ENCODE measurements around the gene PLTP. TPM values are rescaled to one million over a fixed set of nuclear protein-coding genes. Genes with fewer than 3 reads are reported as not detected.
A peak's percentile ranks its signal among the peaks of the same experiment; 100 is the strongest.
"Not testable (repeated sequence)": the region's sequence is repeated elsewhere in the genome, so short reads cannot be mapped to it uniquely, and the experiment has no call there.

Gene PLTP
- total RNA-seq, 1 donor from 2014 or later = 156 TPM

DNA sequence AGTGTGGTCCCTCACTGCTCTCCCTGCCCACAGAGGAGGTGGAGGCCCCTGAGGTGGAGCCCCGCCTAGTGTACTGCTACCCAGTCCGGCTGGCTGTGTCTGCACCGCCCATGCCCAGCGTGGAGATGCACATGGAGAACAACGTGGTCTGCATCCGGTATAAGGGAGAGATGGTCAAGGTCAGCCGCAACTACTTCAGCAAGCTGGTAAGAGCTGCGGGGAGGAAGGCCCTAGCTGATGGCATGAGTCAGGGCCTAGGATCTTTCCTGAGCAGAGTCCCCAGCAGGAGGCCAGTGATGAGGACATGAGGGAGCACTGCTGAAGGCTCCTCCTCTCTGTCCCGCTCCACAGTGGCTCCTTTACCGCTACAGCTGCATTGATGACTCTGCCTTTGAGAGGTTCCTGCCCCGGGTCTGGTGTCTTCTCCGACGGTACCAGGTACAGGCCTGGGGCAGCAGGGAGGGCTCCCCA lies 33.8 kb upstream of the PLTP start:
- intact Hi-C loops (cut with DNase I) = no loop called here
- DNase-seq (ENCODE audit: missing footprints) (peak; percentile 45), ATAC-seq (no peak)

DNA sequence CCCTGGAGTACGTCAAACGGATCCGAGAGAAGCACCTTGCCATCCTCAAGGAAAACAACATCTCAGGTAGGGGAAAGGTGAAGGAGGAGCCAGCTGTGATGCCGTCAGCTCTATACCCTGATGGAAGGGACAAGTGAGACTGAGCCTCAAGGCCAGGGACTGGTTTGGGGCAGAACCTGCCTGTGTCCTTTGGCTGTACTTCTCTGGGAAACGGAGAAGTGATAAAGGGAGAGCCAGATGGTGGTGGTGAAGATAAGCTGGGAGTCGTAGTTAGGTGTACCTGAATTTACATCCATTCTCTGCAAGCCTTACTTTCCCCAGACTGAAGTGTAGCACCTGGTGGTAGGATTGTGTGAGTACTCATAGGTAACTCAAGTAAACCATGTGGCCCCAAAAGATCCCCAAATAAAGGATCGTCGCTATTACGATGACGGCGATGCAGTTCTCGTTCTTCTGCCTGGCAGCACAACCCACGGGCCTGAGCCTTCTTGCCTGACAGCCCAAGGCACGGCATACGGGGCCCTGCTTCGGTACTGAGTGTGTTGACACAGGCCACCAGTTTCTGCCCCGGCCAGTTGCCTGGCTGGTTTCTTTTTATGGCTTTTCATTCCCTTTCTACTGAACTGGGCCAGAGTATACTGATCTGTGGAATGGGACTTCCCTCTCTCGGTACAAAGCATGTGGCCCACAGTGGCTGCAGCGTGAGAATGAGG lies 33.2 kb upstream of the PLTP start:
- no peak for ATAC-seq
- DNase-seq (ENCODE audit: missing footprints) = no peak
- intact Hi-C loops (cut with DNase I) = no loop called here

DNA sequence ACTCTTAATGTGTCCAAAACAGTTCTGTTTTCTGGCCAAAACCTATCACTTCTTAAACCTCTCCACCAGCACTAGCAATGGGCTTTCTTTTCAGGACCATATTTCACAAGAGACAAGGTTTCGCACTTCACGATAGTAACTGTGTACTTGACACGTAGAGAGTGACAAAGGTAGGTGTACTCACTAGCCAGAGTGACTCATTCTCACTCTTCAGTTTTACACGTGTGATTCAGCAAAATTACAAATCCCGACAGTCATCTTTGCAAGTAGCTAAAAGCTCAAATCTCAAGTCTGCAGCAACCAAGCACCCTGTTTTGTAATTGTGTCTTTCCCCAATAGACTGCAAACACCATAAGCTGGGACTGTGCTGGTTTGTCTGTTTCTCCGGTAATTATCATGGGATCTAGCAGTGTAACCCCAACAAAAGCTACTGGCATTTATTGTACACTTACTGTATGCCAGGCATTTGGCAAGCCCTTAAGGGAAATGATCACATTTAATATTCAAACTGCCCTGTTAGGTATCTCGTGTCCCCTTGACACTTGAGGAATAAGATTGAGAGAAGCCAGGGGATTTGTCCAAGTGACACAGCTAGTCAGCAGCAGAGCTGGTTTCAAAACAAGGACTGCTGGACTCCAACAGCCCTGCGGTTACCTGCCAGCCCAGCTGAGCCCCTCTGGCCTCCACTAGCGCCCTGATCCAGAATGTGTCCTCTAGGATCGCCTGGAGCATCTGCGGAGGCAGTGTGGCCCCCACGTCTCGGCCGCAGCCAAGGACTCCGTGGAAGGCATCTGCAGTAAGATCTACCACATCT lies 32.4 kb upstream of the PLTP start:
- no peak for DNase-seq (ENCODE audit: missing footprints)
- no peak for ATAC-seq
- intact Hi-C loops (cut with DNase I) = no loop called here

DNA sequence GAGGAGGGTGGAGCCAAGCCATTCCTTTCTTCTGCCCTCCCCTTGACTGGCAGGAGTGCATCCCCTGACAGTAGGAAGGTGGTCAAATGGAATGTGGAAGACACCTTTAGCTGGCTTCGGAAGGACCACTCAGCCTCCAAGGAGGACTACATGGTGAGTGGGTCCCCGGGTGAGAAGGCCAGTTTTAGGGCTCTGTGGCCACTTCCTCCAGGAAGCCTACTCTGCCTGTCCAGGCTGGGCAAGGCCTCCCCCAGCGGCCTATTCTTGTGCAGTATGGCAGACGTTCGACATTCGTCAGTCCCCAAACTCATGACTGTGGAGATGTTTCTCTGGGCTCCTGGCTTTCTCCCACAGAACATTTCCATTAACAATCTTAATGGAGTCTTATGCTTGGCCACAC lies 31.7 kb upstream of the PLTP start:
- DNase-seq (ENCODE audit: missing footprints) (no peak), ATAC-seq (no peak)
- intact Hi-C loops (cut with DNase I) = no loop called here

DNA sequence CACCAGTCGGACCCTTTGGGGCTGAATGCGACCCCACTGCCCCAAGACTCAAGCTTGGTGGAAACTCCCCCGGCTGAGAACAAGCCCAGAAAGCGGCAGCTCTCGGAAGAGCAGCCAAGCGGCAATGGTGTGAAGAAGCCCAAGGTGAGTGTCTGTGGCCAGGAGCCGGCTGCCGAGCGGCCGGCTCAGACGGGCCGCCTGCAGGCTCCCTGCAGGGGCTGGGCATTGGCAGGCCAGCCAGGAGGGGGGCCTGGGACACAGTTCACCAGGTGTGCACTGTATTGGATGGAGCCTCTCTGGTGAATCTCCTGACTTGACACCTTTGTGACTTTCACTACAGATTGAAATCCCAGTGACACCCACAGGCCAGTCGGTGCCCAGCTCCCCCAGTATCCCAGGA lies 28.5 kb upstream of the PLTP start:
- no peak for DNase-seq (ENCODE audit: missing footprints)
- ATAC-seq = no peak
- intact Hi-C loops (cut with DNase I) = no loop called here

DNA sequence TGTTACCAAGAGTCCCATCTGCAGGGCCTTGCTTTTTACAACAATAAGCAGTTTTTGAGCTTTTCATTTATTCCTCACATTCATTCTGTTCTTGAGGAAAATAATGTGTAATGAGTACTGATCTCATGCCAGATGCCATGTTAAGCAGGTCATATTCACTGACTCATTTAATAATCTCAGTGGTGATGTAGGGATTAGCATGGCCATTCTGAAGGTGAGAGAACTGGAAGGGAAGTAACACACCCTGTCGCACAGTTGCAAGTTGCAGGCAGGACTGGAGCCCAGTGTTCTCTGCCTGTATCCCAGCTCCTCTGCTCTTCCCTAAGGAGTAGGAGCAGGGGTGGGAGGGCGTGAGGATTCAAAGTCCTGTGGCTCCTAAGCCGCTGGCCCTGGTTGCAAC lies 28.1 kb upstream of the PLTP start:
- intact Hi-C loops (cut with DNase I) = no loop called here
- no peak for ATAC-seq

DNA sequence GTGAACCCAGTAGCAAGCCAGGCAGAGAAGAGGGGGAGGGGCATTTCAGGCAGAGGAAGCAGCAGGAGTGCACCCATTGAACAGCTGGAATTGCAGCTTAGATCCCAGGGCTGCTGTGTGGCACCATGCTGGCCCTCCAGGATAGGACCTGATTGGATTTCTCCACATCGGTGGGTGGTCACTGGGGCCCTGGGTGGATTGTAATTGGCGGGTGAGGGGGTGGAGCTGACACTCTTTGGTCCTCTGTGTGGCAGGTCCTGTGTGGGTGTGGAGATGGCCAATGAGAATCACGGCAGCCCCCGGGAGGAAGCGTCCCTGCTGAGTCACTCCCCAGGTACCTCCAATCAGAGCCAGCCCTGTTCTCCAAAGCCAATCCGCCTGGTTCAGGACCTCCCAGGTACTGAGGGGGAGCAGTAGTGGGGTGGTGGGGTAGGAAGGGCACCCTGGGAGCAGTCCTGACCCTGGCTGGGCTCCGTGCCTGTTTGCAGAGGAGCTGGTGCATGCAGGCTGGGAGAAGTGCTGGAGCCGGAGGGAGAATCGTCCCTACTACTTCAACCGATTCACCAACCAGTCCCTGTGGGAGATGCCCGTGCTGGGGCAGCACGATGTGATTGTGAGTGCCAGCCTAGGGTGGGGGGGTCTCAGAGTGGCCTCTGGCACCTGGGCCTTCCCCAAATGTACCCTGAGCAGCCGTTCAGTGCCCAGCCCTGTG lies 26.9 kb upstream of the PLTP start:
- intact Hi-C loops (cut with DNase I) = no loop called here
- DNase-seq (ENCODE audit: missing footprints) = no peak
- ATAC-seq = no peak

More for the DNA sequence above, 28.1 kb upstream of the PLTP start:
- no peak for DNase-seq (ENCODE audit: missing footprints)

DNA sequence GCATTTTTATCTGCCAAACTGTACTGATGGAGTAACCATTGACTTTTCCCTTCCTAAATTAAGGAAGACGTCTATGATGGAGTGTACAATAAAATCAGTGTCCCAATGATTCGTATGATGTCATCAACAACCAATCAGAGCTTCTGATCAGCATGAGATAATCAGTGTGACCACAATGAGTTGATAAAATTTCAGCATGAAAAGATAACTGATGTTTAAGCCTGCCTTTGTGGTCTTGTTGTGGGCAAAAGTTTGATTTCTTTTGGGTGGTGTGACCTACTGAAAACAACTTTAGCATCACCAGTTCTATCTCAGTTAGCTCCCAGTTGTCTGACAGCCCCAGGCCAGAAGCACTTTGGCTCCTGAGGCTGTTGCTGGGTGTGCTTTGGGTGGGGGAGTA lies 25.8 kb upstream of the PLTP start:
- no peak for DNase-seq (ENCODE audit: missing footprints)
- intact Hi-C loops (cut with DNase I) = no loop called here
- ATAC-seq = no peak

DNA sequence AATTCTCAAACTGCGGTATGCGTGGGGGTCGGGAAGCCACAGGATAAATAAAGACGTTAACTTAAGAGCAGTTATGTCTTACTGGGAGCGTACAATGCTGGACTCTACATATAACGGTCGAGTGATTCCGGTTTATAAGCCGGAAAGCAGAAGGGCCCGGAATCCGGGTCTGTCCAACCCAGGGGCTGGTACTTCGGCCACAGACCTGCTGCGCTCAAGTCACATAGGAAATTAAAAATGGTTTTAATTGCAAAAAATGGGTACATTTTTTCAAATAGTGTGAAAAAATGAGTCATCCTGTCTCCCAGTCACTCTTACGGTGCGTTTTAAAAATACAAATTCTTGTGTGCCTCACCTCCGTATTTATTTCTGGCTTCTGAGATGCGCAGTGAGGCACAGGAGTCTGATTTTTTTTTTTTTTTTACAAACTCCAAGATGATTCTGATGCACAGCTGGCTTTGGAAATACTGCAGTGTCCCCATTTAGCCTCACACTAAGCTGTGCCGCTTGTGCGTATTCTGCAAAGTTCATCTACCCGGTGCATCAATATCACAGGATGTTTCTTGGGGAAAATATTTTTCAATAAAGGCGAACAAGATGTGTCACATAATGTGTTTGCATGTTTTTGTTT lies 23.6 kb upstream of the PLTP start:
- intact Hi-C loops (cut with DNase I) = loop anchor here (1.0 to 2.0 kb wide), 4 partner anchors 25 to 101 kb away; partner anchors contain the start of gene ZNF335
- DNase-seq (ENCODE audit: missing footprints) (no peak), ATAC-seq (peak; percentile 30)

DNA sequence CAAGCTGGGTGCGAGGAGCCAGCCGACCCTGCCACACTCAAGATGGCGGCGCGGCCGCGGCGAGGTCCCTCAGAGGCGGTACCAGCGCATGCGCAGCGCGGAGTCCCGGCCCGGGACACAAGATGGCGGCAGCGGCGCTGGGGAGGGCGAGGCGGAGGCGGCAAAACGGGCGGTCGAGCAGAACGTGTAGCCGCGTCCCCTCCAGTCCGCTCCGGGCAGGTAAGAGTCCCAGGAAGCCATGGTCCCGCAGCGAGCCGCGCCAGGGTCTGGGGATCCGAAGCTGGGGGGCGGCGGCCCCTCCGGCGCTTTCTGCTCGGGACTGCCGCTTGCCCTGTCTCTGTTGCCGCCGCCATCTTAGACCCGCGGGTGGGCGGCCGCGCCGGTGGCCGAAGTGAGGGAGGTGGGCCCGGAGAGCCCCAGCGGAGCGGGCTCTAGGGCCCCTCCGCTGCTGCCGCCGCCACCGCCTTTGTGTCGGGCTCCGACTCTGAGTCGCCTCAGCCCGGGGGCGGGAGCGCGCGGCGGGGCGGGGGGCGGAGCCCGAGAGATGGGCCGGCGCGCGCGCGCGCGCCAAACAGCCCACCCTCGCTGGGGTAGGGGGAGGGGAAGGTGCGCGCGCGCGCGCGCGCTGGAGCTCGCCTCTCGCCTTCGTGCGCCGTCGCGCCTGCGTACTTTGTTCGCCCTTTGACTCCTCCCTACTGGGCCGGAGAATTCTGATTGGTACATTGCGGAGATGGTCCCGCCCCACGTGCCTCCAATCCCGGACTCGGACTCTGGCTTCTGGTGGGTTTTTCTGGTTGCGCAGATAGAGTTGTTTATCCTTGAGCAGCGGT lies 22.8 kb upstream of the PLTP start, which contains the start of gene PCIF1:
TSS of gene PCIF1 (plus strand) at position 98 of the 830 bp plus-strand sequence. CDS start 4,317 bp downstream, outside the sequence.
- DNase-seq (ENCODE audit: missing footprints) (peak; percentile 99), ATAC-seq (peak; percentile 93)
- intact Hi-C loops (cut with DNase I) = loop anchor here (1.0 to 2.0 kb wide), 4 partner anchors 24 to 100 kb away; partner anchors contain the start of gene ZNF335

DNA sequence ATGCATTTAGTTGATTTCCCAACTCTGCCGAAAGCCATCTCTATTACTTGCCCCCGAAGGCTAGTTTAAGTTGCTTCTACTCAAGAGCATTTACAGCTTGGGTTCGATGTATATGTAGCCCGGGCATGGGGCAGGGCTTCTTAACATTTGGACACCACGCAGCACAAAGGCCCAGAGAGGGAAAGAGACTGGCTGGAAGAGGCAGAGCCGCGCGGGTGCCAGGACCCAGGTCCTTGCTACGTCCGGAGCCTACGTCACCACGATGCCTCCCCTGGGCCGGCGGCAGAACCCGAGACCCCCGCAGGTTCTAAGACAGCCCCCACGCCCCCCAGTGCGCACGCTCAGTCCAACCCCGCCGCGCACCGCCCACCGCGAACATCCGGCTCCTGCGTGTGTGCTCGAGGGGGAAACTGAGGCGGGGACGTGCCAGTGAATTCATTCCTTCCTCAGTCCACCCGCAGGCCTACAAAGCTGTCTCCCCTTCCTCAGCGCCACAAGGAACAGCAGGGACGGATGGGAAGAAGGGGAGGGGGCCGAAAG lies 22.2 kb upstream of the PLTP start:
- peak; percentile 46 for ATAC-seq
- peak; percentile 90 for DNase-seq (ENCODE audit: missing footprints)
- intact Hi-C loops (cut with DNase I) = loop anchor here (2.0 kb wide), 3 partner anchors 23 to 99 kb away; partner anchors contain the start of gene ZNF335

DNA sequence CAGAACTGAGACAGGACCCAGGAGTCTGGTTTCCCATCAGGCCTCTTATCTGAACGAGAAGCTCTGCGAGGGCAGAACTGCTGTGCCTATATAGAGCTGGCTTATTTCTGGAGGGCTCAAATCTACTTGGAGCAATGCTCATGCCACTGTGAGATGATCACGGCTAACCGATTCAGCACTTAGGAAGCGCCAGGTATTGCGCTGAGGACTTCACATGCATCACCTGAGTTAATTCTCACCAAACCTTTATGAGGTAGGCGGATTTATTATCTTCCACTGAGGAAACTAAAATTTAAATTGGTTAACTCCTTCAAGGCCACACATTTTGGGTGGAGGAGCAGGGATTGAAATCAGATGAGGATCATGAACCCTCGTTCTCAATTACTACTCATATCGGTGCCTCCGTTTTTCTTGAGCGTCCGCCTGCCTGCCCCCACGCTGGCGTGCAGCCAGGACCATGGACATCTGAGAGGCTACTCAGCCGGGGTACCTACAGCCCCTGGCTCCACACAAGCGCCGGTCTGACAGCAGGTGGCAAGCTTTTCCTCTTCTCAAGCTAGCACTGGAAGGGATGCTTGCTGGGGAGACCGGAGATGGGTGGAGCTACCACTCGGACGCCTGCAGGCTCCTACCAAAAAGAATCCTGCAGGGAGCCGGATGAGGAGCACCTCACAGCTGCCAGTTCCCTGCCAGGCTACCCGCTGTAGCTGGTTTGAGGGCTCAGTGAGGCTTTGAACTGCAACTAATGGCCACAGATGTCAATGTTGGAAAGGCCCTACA lies 21.5 kb upstream of the PLTP start:
- DNase-seq (ENCODE audit: missing footprints) = peak; percentile 87
- ATAC-seq = peak; percentile 33
- intact Hi-C loops (cut with DNase I) = loop anchor here (2.0 kb wide), 3 partner anchors 23 to 99 kb away; partner anchors contain the start of gene ZNF335

DNA sequence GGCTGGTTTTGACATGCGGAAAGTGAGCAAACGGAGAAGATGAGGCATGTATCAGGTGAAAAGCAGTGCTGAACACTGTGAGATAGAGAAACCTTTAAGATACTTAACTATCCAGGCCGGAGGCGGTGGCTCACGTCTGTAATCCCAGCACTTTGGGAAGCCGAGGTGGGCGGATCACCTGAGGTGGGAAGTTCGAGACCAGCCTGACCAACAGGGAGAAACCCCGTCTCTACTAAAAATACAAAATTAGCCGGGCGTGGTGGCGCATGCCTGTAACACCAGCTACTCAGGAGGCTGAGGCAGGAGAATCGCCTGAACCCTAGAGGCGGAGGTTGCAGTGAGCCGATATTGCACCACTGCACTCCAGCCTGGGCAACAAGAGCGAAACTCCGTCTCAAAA lies 19.7 kb upstream of the PLTP start:
- intact Hi-C loops (cut with DNase I); ATAC-seq; DNase-seq (ENCODE audit: missing footprints): not testable (repeated sequence)

DNA sequence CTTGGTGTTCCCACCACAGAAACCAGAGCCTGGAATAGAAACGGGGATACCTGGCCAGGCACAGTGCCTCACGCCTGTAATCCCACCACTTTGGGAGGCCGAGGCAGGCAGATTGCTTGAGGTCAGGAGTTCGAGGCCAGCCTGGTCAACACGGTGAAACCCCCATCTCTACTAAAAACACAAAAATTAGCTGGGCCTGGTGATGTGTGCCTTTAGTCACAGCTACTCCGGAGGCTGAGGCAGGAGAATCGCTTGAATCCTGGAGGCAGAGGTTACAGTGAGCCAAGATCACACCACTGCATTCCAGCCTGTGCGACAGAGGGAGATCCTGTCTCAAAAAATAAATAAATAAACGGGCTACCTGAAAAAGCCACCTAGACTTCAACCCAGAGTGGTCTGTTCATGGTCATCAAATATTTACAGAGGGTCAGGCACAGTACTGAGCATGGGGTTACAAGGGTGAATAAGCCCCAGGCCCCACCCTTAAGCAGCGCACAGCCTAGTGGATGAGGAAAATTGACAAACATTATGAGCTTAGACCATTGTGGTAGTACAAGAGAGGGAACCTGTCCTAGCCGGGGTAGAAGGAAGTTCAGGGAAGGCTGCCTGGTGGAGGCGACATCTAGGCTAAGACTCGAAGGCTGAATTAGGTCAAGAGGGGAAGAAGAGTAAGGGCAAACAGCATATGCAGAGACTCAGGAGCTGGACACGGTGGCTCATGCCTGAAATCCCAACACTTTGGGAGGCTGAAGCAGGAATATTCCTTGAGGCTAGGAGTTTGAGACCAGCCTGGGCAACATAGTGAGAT lies 15.3 kb upstream of the PLTP start:
- DNase-seq (ENCODE audit: missing footprints) (no peak), ATAC-seq (no peak)
- intact Hi-C loops (cut with DNase I) = no loop called here

DNA sequence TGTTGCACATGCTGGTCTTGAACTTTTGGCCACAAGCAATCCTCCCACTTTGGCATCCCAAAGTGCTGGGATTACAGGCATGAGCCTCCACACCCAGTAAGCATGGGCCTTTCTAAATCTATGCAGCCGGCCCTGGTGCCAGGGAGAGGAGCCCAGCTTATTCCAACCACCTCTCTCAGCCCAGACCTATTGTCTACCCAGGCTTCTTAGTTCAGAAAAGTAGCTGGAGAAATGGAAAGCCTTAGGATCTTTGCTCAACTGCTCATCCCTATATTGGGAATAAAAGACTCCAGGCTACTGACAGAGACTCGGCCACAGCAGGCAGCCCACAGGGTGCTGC lies 14.7 kb upstream of the PLTP start:
- ATAC-seq (no peak), DNase-seq (ENCODE audit: missing footprints) (no peak)
- intact Hi-C loops (cut with DNase I) = no loop called here

DNA sequence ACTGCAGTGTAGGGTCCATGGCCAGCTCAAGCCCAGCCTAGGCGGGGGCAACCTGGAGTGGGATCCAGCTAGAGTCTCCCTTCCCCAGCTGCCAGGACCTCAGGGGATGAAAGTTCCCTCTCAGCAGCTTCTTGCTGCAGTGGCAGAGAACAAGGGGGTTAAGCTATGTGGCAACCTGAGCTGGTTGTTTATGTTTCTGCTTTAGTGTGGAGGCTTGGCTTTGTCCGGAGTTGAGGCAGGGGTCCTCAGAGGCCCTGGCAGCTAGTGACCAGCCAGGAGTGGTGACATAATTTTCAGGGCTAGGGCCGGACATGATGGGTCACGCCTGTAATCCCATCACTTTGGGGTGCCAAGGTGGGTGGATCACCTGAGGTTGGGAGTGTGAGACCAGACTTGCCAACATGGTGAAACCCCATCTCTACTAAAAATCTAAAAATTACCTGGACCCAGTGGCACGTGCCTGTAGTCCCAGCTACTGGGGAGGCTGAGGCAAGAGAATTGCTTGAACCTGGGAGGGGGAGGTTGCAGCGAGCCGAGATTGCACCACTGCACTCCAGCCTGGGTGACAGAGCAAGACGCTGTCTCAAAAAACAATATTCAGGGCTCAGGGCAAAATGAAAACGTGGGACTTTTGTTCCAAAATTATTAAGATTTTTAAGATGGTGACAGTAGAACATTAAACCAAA lies 14.0 kb upstream of the PLTP start:
- DNase-seq (ENCODE audit: missing footprints) (no peak), ATAC-seq (no peak)
- intact Hi-C loops (cut with DNase I) = no loop called here

Measured in Right ventricle myocardium inferior (tissue), 1 donor.